Cardiac muscle cell (in vitro differentiated cells and primary cell): ENCODE data around the gene ERBB3. TPM values are rescaled to one million over a fixed set of nuclear protein-coding genes. Genes with fewer than 3 reads are reported as not detected.

Experiments used
- DNase-seq, 2 donors: peaks; one replicate each; pipeline versions ENCODE4 v3.0.0 to v3.0.0-alpha.2; 2010 to 2017; ENCODE audit warnings: low read depth in 1 of 2, low spot score in 1 of 2
- H3K27ac ChIP-seq: fragments of 200-600 bp; sonication (generic); 2 replicates; pipeline ENCODE4 v1.5.1; 2016
- H3K27me3 ChIP-seq: fragments of 200-600 bp; sonication (generic); 2 replicates; pipeline ENCODE4 v1.6.0; 2016; ENCODE audit warnings: control low read depth
- H3K36me3 ChIP-seq: fragments of 200-600 bp; sonication (generic); 2 replicates; pipeline ENCODE4 v1.5.1; 2016; ENCODE audit warnings: control low read depth
- H3K4me1 ChIP-seq: fragments of 200-600 bp; sonication (generic); 2 replicates; pipeline ENCODE4 v1.8.1; 2017; ENCODE audit warnings: low read depth, mild to moderate bottlenecking, mixed run types
- H3K4me3 ChIP-seq: fragments of 200-600 bp; sonication (generic); 2 replicates; pipeline ENCODE4 v1.5.1; 2016; ENCODE audit warnings: mild to moderate bottlenecking
- H3K9me3 ChIP-seq: fragments of 200-600 bp; sonication (generic); 2 replicates; pipeline ENCODE4 v1.5.1; 2017; ENCODE audit warnings: low read depth, mild to moderate bottlenecking, control low read depth
- polyA plus RNA-seq: library from polyadenylated mRNA; unstranded; fragments of >200 nt; fragmentation: Nextera tagmentation; extraction: Ambion mirVana; gene quantifications from 2 replicates; pipeline ENCODE4 v1.2.1, GENCODE V29; 2016
- total RNA-seq: library from RNA; depleted of rRNA; stranded (reverse); fragments of >200 nt; gene quantifications from 2 replicates; pipeline ENCODE4 v1.2.3, GENCODE V29; 2016
- TF ChIP-seq, protein P1 (sequence below): IDR thresholded peaks from 2 replicates; pipeline ENCODE4 v1.5.1; 2012; ENCODE audit warnings: low read depth, mild to moderate bottlenecking, low read length

The ERBB3 gene
- total and polyA plus RNA-seq, 2 experiments from 2014 or later, result 10.5 to 22.0 TPM

DNA sequence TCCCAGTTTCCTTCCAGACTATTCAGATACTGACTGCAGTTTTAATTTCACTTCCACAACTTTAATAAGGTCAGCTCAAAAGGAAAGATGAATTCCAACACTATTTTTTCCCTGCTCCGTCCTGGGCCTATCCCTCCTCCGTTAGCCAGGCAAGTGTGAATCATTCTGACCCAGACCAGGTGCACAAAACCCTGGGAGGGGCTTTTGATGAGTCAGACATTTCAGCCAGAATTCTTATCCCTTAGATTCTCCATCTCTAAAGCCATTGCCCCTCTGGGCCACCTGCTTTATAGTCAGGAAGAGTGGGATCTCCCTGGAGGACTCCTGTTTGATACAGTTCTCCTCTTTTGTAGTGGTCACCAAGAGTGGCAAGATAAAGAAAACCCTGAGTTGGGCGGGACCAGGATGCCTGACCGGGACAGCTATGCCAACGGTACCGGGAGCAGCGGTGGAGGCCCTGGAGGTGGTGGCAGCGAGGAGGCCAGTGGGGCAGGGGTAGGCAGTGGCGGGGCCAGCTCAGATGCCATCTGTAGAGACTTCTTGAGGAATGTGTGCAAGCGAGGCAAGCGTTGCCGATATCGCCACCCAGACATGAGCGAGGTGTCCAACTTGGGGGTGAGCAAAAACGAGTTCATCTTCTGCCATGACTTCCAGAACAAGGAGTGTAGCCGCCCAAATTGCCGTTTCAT, 40.3 kb downstream of the ERBB3 start:
- TF ChIP-seq, protein P1, sequence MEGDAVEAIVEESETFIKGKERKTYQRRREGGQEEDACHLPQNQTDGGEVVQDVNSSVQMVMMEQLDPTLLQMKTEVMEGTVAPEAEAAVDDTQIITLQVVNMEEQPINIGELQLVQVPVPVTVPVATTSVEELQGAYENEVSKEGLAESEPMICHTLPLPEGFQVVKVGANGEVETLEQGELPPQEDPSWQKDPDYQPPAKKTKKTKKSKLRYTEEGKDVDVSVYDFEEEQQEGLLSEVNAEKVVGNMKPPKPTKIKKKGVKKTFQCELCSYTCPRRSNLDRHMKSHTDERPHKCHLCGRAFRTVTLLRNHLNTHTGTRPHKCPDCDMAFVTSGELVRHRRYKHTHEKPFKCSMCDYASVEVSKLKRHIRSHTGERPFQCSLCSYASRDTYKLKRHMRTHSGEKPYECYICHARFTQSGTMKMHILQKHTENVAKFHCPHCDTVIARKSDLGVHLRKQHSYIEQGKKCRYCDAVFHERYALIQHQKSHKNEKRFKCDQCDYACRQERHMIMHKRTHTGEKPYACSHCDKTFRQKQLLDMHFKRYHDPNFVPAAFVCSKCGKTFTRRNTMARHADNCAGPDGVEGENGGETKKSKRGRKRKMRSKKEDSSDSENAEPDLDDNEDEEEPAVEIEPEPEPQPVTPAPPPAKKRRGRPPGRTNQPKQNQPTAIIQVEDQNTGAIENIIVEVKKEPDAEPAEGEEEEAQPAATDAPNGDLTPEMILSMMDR, result no peak
- Histone ChIP-seq H3K27ac (peak overlapping the region; percentile 89), H3K4me1 (peaks cover 29% of the 10 kb centered on the region), H3K36me3 (no peaks in the 10 kb centered on the region), H3K9me3 (no peaks in the 10 kb centered on the region), H3K27me3 (no peaks in the 10 kb centered on the region), H3K4me3 (no peak overlapping the region)
- no peak for DNase-seq

DNA sequence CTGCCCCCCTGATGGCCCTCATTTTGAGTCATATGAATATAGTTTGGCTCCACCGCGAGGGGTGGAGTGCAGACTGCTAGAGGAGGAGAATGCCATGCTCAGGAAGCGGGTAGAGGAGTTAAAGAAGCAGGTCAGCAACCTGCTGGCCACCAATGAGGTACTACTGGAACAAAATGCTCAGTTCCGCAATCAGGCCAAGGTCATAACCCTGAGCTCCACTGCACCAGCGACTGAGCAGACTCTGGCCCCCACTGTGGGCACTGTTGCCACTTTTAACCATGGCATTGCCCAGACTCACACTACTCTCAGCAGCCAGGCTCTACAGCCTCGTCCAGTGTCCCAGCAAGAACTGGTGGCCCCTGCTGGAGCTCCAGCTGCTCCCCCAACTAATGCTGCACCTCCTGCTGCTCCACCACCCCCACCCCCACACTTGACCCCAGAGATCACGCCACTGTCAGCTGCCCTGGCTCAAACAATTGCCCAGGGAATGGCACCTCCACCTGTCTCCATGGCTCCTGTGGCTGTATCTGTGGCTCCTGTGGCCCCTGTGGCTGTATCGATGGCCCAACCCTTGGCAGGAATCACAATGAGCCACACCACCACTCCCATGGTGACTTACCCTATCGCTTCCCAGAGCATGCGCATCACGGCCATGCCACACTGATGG, 41.4 kb downstream of the ERBB3 start:
- Histone ChIP-seq H3K27me3 (no peaks in the 10 kb centered on the region), H3K4me3 (no peak overlapping the region), H3K36me3 (no peaks in the 10 kb centered on the region), H3K9me3 (no peaks in the 10 kb centered on the region), H3K4me1 (peaks cover 33% of the 10 kb centered on the region), H3K27ac (peak overlapping the region; percentile 89)
- TF ChIP-seq, protein P1, result no peak
- DNase-seq, result no peak

- Histone ChIP-seq H3K4me3 (no peak overlapping the region), H3K4me1 (peaks cover 46% of the 10 kb centered on the region), H3K9me3 (no peaks in the 10 kb centered on the region), H3K36me3 (no peaks in the 10 kb centered on the region), H3K27ac (peak overlapping the region; percentile 89), H3K27me3 (no peaks in the 10 kb centered on the region)
- DNase-seq, result no peak
- TF ChIP-seq, protein P1, result no peak
These were observed 42.7 kb downstream of the ERBB3 start for GRCh38 chr12:56122637-56123036.

GRCh38 chr12:56124133-56124532, 44.2 kb downstream of the ERBB3 start:
- H3K4me1 ChIP-seq, result peaks cover 41% of the 10 kb centered on the region
- no peaks in the 10 kb centered on the region for H3K9me3 ChIP-seq
- TF ChIP-seq, protein P1, result no peak

DNA sequence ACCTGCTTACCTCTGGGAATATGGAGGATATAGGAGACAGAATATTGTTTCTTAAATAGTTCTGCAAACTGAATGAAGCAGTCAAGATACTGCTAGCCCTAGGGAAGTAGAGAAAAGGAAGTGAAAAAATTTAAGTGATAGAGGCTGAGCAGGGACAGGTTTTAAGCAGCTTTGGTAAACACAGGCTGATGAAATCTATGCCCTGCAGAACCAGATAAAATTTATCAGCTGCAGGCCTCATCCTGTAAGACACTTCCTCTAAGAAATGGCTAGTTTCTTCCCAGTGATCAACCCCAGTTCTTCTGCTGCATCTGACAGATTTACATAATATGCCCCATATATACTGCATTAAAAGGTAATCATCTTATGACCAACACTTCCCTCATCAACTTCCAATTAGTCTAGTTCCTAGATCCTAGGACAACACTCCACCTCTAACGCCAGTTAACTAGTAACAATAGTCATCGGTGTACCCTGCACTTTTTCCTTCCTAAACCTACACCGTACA, 46.8 kb downstream of the ERBB3 start:
- TF ChIP-seq, protein P1, result no peak
- Histone ChIP-seq H3K4me3 (no peak overlapping the region), H3K9me3 (no peaks in the 10 kb centered on the region), H3K27ac (peak overlapping the region; percentile 46), H3K4me1 (peaks cover 35% of the 10 kb centered on the region), H3K36me3 (peaks cover 7% of the 10 kb centered on the region), H3K27me3 (no peaks in the 10 kb centered on the region)
- no peak for DNase-seq

More at GRCh38 chr12:56124133-56124532, 44.2 kb downstream of the ERBB3 start:
- no peak overlapping the region for H3K4me3 ChIP-seq
- H3K27ac ChIP-seq, result peak overlapping the region; percentile 44
- no peaks in the 10 kb centered on the region for H3K36me3 ChIP-seq
- H3K27me3 ChIP-seq, result no peaks in the 10 kb centered on the region
- DNase-seq, result no peak
